ENCODE results near the gene OSGEP. TPM values are rescaled to one million over a fixed set of nuclear protein-coding genes. Genes with fewer than 3 reads are reported as not detected.

The OSGEP gene
- total RNA-seq: 17.4 and 52.4 TPM in 2 replicates

DNA sequence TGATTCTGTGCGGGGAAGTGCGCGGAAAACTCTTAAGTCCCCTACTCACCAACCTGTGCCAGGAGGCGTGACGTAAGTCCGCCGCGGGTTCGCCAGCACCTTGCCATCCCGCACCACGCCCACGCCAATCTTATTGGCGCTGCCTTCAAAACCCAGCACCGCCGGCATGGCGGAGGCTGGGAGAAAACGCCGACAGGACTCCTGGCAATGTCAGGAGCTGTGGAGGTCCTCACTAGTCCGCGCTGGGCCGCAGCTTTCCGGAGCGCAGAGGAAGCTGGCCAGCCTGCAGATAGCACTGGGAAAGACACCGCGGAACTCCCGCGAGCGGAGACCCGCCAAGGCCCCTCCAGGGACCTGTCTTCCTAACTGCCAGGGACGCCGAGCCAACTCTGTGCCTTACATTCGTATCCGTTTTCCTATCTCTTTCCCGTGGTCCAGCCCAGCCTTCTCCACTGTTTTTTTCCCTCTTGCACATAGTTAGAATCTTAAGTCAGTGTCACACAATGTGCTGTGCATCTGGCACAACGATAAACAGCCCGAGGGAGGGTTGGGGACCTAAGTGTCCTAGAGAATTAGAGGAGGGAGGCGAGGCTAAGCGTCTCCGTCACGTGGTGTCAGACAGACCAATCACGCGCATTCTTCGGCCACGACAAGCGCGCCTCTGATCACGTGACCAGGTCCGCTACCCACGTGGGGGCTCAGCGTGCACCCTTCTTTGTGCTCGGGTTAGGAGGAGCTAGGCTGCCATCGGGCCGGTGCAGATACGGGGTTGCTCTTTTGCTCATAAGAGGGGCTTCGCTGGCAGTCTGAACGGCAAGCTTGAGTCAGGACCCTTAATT, at the start of gene OSGEP, which contains the start of gene APEX1:
TSS of gene OSGEP (minus strand) at position 297 of the 839 bp plus-strand sequence. CDS start at position 168, 129 bp downstream.
TSS of gene APEX1 (plus strand) at position 711 of the 839 bp plus-strand sequence. CDS start 420 bp downstream, outside the sequence.

DNA sequence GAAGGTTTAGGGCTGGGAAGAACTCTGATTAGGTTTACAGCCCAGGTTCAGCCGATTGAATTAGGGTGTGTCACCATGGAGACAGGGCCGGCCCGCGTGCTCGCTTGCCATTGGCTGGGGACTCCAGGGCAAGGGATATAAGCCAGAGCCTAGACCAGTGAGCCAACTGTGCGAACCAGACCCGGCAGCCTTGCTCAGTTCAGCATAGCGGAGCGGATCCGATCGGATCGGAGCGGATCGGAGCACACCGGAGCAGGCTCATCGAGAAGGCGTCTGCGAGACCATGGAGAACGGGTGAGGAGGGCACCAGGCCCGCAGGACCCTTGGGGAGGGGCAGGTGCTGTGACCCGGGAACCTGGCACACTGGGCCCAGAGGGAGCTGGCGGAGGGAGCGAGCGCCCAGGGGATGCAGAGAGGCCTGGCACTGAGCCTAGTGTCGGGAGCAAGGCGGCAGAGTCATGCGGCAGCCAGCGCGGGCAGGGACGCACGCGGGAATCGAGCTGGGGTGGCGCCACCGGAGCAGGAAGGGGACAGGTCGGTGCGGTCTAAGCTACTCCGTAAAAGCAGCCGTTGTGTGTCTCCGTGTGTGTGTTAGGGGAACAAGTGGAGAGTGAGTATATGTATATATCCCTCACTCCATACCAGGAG, 14.8 kb upstream of the OSGEP start, which contains the start of gene PNP:
TSS of gene PNP (plus strand) at position 165 of the 648 bp plus-strand sequence. CDS start at position 284, 119 bp downstream.

DNA sequence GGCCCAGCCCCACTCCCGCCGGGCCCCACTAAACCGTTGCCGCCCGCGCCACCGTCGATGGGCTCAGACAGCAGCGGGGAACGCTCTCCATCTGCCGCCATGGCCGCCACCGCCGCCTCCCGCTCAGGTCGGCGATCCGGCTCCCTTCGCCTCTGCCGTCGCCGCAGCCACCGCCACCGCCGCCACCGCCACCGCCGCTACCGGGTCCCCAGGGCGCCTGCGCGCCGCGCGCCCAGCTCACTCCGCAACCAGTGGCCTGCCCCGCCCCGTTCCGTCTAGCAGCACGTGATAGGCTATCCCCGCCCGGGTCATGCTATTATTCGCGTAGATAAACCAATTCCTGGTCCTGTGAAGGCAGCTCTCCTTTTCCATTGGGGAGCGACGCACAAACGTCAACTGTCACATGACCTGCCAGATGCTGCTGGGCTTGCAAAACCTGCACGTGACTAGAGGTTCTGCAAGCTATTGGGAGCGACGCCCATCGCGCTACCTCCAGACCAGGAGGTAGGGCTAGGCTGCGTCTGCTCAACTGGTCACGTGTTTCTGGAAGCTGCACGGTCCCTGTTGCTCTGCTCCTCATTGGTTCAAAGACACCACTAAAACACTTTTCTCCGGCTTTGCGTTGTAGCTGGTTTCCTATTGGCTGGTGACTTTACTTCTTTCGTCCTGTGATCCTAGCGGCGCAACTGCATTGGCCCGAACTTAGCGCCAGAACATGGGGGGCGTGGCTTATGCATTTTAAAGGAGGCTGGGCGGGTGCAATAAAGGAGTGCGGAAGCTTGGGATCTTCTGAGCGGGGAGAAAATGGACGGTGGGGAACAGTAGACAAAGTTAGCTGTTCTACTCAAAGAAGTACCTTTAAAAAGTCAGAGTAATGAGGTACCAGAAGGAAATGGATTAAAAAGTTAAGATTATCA, 6.9 kb upstream of the OSGEP start, which contains the start of gene PIP4P1:
TSS of gene PIP4P1 (minus strand) at position 210 of the 917 bp plus-strand sequence. CDS start at position 101, 109 bp downstream.

DNA sequence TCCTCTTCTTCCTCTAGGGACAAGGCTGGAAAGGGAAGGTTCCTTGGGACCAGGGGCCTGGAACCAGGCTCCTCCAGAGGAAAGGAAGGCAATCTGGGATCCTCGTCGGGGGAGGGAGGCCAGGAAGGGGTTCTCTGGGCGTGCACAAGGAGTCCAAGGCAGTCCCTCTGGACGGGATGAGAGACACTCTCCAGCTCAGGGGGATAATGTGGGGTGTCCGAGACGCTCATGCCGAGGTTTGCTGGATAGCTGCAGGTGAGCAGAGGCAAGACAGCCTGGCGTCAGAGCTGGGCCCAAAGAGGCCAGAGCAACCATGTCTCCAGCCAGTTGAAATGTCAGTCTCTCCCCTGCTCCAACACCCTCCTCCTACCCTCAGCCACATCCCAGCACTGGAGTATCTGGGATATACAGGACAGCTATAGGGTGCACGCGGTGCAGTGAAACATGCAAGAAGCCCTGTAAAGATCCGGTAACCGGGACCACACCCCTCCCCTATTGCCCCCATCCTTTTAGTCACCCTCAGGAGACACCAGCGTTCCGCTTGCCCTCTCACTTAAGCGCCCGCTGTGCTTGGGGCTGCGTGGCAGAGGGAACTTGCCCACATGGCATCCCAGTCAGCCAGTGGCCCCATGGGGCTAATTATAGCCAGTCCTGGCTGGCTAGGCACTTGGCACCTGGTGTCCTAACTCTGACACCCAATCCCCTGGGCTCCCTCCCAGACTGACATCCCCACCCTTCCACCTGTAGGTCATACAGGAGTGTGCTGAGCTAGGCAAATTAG, 18.8 kb downstream of the OSGEP start, which contains the start of gene KLHL33:
TSS of gene KLHL33 (minus strand) at position 585 of the 781 bp plus-strand sequence. CDS start at position 230, 355 bp downstream.

DNA sequence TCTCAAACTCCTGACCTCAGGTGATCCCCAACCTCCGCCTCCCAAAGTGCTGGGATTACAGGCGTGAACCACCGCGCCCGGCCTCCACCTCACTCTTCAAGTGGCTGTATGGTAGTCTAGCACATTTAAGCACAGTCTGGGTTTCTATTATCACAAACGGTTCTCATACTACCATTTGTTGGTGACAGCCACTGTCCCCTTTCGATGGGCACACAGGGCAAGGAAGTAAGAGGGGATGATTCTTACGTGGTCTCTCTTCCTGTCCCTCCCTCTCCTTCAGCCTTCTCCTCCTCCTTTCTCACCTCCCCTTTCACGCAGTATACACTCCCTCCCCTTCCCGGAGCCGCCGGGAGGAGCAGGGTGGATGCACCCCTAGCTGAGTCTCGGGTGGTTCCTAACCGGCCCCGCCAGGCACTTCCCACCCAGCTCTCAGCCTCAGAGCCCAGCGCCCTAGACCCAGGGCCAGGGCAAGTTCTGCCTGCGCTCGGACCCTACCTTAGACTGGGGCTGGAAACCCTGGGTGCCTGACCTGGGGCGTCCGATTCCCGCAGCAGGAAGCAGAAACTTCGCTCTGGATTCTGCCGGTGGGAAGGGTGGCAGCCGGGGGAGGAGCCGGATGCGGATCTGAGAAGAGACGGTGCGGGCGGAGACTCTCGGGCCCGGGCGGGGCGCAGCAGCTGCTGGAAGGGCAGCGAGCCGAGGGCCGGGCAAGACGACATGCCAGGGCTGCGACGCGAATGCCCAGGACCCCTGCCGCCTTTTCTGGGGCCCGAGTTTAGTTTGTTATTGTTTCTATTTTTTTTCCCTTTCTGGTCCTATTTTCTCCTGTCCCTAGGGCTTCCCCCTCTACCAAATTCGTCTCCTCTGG, 41.5 kb downstream of the OSGEP start, which contains the start of gene TEP1:
TSS of gene TEP1 (minus strand) at position 626 of the 868 bp plus-strand sequence. CDS start 5,062 bp downstream, outside the sequence.

Other genes starting within 250 kb of the OSGEP start
- gene OR11H6, start 231.1 kb downstream of the OSGEP start, total RNA-seq: not detected in 2 replicates
- not detected in 2 replicates for gene OR11H7, start 225.8 kb downstream of the OSGEP start, total RNA-seq
- not detected in 2 replicates for gene OR11H4, start 215.5 kb downstream of the OSGEP start, total RNA-seq
- 12.9 and 15.8 TPM in 2 replicates for gene TTC5, start 148.9 kb downstream of the OSGEP start, total RNA-seq
- gene CCNB1IP1, start 121.5 kb downstream of the OSGEP start, total RNA-seq: 80.0 and 116 TPM in 2 replicates
- gene PARP2, start 111.2 kb downstream of the OSGEP start, total RNA-seq: 6.3 and 12.9 TPM in 2 replicates
- 8.8 and 16.8 TPM in 2 replicates for gene TEP1, start 41.3 kb downstream of the OSGEP start, total RNA-seq
- 0.13 TPM in 1 of 2 replicates, not detected in the other for gene KLHL33, start 18.6 kb downstream of the OSGEP start, total RNA-seq
- 196 and 208 TPM in 2 replicates for gene APEX1, start 414 bp upstream of the OSGEP start, total RNA-seq
- gene PIP4P1, start 6.6 kb upstream of the OSGEP start, total RNA-seq: 12.2 and 16.9 TPM in 2 replicates
- 15.6 and 42.8 TPM in 2 replicates for gene PNP, start 14.6 kb upstream of the OSGEP start, total RNA-seq
- not detected in 2 replicates for gene RNASE10, start 50.7 kb upstream of the OSGEP start, total RNA-seq
- gene RNASE9, start 106.2 kb upstream of the OSGEP start, total RNA-seq: not detected in 2 replicates
- gene RNASE11, start 133.2 kb upstream of the OSGEP start, total RNA-seq: not detected in 2 replicates
- not detected in 2 replicates for gene RNASE12, start 136.6 kb upstream of the OSGEP start, total RNA-seq
- not detected in 2 replicates for gene OR6S1, start 186.9 kb upstream of the OSGEP start, total RNA-seq
- 18.6 and 27.5 TPM in 2 replicates for gene RNASE4, start 229.7 kb upstream of the OSGEP start, total RNA-seq
- 7.9 and 13.7 TPM in 2 replicates for gene ANG, start 234.0 kb upstream of the OSGEP start, total RNA-seq